Measurements from ENCODE around the gene NUFIP1.

DNA sequence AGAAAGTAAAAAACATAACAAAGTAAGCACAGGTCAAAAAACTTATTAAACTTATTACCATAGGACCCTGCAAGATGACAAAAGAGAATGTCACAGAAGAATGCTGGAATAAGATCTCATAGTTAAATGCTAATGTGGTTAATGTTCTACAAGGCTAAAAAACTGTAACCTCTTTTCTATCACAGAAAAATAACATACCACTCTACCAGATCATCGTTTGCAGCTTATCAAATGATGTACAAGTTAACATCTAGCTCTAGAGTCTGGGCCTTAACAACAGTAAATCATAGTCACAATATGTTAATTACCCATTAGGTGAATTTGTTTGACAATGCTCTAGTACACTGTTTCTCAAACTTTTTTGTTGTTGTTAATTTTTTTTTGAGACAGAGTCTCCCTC is 53.0 kb downstream of the NUFIP1 start:
- TF ChIP-seq ZNF121 (CRISPR knock-in tag; IDR thresholded peaks at IDR 0.05): no peak
- TF ChIP-seq CREM (CRISPR knock-in tag; IDR thresholded peaks at IDR 0.05): no peak
- TF ChIP-seq CTCF (IDR thresholded peaks at IDR 0.05): no peak
- TF ChIP-seq JUN (CRISPR knock-in tag; IDR thresholded peaks at IDR 0.05): no peak
- no peak for TF ChIP-seq ZNF532 (CRISPR knock-in tag; IDR thresholded peaks at IDR 0.05; ENCODE audit: borderline replicate concordance)
- TF ChIP-seq, protein P1, sequence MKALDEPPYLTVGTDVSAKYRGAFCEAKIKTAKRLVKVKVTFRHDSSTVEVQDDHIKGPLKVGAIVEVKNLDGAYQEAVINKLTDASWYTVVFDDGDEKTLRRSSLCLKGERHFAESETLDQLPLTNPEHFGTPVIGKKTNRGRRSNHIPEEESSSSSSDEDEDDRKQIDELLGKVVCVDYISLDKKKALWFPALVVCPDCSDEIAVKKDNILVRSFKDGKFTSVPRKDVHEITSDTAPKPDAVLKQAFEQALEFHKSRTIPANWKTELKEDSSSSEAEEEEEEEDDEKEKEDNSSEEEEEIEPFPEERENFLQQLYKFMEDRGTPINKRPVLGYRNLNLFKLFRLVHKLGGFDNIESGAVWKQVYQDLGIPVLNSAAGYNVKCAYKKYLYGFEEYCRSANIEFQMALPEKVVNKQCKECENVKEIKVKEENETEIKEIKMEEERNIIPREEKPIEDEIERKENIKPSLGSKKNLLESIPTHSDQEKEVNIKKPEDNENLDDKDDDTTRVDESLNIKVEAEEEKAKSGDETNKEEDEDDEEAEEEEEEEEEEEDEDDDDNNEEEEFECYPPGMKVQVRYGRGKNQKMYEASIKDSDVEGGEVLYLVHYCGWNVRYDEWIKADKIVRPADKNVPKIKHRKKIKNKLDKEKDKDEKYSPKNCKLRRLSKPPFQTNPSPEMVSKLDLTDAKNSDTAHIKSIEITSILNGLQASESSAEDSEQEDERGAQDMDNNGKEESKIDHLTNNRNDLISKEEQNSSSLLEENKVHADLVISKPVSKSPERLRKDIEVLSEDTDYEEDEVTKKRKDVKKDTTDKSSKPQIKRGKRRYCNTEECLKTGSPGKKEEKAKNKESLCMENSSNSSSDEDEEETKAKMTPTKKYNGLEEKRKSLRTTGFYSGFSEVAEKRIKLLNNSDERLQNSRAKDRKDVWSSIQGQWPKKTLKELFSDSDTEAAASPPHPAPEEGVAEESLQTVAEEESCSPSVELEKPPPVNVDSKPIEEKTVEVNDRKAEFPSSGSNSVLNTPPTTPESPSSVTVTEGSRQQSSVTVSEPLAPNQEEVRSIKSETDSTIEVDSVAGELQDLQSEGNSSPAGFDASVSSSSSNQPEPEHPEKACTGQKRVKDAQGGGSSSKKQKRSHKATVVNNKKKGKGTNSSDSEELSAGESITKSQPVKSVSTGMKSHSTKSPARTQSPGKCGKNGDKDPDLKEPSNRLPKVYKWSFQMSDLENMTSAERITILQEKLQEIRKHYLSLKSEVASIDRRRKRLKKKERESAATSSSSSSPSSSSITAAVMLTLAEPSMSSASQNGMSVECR (CRISPR knock-in tag; IDR thresholded peaks at IDR 0.05; ENCODE audit: borderline replicate concordance): no peak
- no peak for TF ChIP-seq SP1 (CRISPR knock-in tag; conservative IDR thresholded peaks at IDR 0.05)
- no peak for TF ChIP-seq TEAD1 (CRISPR knock-in tag; IDR thresholded peaks at IDR 0.05)
- TF ChIP-seq TEAD4 (CRISPR knock-in tag; IDR thresholded peaks at IDR 0.05): no peak

Measured in WTC11 (cell line).